WTC11 (cell line): ENCODE measurements around the gene C1orf159. TPM values are rescaled to one million over a fixed set of nuclear protein-coding genes. Genes with fewer than 3 reads are reported as not detected.

Experiments used
- ATAC-seq: fragments of 200-7000 bp; cut with Tn5 transposase; 2 replicates; pipeline ENCODE4 v1.10.0; 2021; ENCODE audit warnings: mild to moderate bottlenecking, moderate library complexity
- CTCF ChIA-PET: fragments of 300-600 bp; sonication (Branson Sonifier 250); formaldehyde crosslinking; loops from one replicate; lab custom pipeline; 2021; ENCODE audit warnings: antibody characterized with exemption; lab: Charles Lee
- POLR2A ChIA-PET: fragments of 350-600 bp; sonication (Branson Sonifier 250); formaldehyde crosslinking; loops from one replicate; lab custom pipeline; 2021; ENCODE audit warnings: antibody characterized with exemption; lab: Charles Lee
- DNase-seq: peaks from one replicate; pipeline ENCODE4 v3.0.0; 2021; ENCODE audit warnings: low spot score
- H3K27ac Mint-ChIP-seq: 2 replicates; pipeline ENCODE4 v1.8.0; 2021; ENCODE audit warnings: mixed read lengths
- H3K27me3 Mint-ChIP-seq: 2 replicates; pipeline ENCODE4 v1.8.0; 2021; ENCODE audit warnings: low read depth, mild to moderate bottlenecking, moderate library complexity, mixed read lengths
- H3K36me3 Mint-ChIP-seq: 2 replicates; pipeline ENCODE4 v1.8.0; 2021; ENCODE audit warnings: mixed read lengths
- H3K4me1 Mint-ChIP-seq: 2 replicates; pipeline ENCODE4 v1.8.0; 2022; ENCODE audit warnings: mixed read lengths
- H3K4me3 Mint-ChIP-seq: 2 replicates; pipeline ENCODE4 v1.8.0; 2021; ENCODE audit warnings: mild to moderate bottlenecking, moderate library complexity, mixed read lengths
- H3K9me3 Mint-ChIP-seq: 2 replicates; pipeline ENCODE4 v1.8.0; 2021; ENCODE audit warnings: mixed read lengths
- FOXJ3 ChIP-seq: sonication (generic); formaldehyde crosslinking; IDR thresholded peaks from 2 replicates; pipeline ENCODE4 v1.9.0; 2021; ENCODE audit warnings: missing genetic modification reagents, mild to moderate bottlenecking, borderline replicate concordance
- MAX ChIP-seq: sonication (generic); formaldehyde crosslinking; IDR thresholded peaks from 2 replicates; pipeline ENCODE4 v1.8.0; 2022; ENCODE audit warnings: mild to moderate bottlenecking, missing genetic modification reagents
- MLX ChIP-seq: sonication (generic); formaldehyde crosslinking; IDR thresholded peaks from 2 replicates; pipeline ENCODE4 v1.8.1; 2023; ENCODE audit warnings: mild to moderate bottlenecking, missing genetic modification reagents, moderate library complexity
- RELA ChIP-seq: sonication (generic); formaldehyde crosslinking; IDR thresholded peaks from 2 replicates; pipeline ENCODE4 v1.8.1; 2022; ENCODE audit warnings: missing genetic modification reagents, mild to moderate bottlenecking, borderline replicate concordance
- STAT6 ChIP-seq: sonication (generic); formaldehyde crosslinking; conservative IDR thresholded peaks from 2 replicates; pipeline ENCODE4 v1.8.1; 2023; ENCODE audit warnings: mild to moderate bottlenecking, low read depth, missing genetic modification reagents, moderate library complexity
- TP53 ChIP-seq: sonication (generic); formaldehyde crosslinking; IDR thresholded peaks from 2 replicates; pipeline ENCODE4 v1.8.1; 2023; ENCODE audit warnings: mild to moderate bottlenecking, missing genetic modification reagents
- ZNF317 ChIP-seq: sonication (generic); formaldehyde crosslinking; IDR thresholded peaks from 2 replicates; pipeline ENCODE4 v1.8.1; 2023; ENCODE audit warnings: low read depth, mild to moderate bottlenecking, moderate library complexity, missing genetic modification reagents, borderline replicate concordance
- total RNA-seq: library from RNA; stranded (reverse); gene quantifications from 3 replicates; pipeline ENCODE4 v1.2.3, GENCODE V29; 2021
- TF ChIP-seq, protein P1 (sequence below): fragments of 250-450 bp; sonication (Bioruptor Pico); IDR thresholded peaks from 2 replicates; pipeline ENCODE4 v1.9.0; 2021; ENCODE audit warnings: mild to moderate bottlenecking, borderline replicate concordance
- TF ChIP-seq, protein P2 (sequence below): sonication (generic); formaldehyde crosslinking; IDR thresholded peaks from 2 replicates; pipeline ENCODE4 v1.8.1; 2022; ENCODE audit warnings: low read depth, missing genetic modification reagents, borderline replicate concordance

Gene C1orf159
- total RNA-seq, 1 experiment from 2014 or later: 17.8 TPM

DNA sequence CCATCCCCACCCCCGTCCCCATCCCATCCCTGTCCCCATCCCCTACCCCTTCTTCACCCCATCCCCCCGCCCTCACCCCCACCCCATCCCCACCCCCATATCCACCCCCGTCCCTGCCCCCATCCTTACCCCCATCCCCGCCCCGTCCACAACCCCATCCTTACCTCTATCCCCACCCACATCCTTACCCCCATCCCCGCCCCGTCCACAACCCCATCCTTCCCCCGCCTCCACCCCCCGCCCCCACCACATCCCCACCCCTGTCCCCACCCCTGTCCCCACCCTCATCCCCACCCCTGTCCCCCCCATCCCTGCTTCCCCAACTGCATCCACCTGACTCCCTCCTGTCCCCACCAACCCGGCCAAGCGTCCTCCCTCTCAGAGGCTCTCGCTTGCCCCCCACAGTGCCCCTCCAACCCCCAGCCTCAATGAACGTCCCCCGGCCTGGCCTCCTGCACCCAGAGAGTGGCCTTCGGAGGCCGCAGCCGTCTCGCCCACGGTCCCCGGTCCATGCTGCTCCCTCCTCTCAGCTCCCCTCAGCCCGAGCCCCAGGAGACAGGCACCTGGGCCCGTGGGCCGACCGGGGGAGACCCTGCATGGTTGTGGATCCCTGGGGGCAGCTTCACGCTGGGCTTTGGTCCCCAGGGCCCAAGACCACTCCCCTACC, 25.5 kb upstream of the C1orf159 start (continued):
- TF ChIP-seq, protein P1, sequence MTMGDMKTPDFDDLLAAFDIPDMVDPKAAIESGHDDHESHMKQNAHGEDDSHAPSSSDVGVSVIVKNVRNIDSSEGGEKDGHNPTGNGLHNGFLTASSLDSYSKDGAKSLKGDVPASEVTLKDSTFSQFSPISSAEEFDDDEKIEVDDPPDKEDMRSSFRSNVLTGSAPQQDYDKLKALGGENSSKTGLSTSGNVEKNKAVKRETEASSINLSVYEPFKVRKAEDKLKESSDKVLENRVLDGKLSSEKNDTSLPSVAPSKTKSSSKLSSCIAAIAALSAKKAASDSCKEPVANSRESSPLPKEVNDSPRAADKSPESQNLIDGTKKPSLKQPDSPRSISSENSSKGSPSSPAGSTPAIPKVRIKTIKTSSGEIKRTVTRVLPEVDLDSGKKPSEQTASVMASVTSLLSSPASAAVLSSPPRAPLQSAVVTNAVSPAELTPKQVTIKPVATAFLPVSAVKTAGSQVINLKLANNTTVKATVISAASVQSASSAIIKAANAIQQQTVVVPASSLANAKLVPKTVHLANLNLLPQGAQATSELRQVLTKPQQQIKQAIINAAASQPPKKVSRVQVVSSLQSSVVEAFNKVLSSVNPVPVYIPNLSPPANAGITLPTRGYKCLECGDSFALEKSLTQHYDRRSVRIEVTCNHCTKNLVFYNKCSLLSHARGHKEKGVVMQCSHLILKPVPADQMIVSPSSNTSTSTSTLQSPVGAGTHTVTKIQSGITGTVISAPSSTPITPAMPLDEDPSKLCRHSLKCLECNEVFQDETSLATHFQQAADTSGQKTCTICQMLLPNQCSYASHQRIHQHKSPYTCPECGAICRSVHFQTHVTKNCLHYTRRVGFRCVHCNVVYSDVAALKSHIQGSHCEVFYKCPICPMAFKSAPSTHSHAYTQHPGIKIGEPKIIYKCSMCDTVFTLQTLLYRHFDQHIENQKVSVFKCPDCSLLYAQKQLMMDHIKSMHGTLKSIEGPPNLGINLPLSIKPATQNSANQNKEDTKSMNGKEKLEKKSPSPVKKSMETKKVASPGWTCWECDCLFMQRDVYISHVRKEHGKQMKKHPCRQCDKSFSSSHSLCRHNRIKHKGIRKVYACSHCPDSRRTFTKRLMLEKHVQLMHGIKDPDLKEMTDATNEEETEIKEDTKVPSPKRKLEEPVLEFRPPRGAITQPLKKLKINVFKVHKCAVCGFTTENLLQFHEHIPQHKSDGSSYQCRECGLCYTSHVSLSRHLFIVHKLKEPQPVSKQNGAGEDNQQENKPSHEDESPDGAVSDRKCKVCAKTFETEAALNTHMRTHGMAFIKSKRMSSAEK: no peak
- TF ChIP-seq, all 79 proteins: peak for 0

DNA sequence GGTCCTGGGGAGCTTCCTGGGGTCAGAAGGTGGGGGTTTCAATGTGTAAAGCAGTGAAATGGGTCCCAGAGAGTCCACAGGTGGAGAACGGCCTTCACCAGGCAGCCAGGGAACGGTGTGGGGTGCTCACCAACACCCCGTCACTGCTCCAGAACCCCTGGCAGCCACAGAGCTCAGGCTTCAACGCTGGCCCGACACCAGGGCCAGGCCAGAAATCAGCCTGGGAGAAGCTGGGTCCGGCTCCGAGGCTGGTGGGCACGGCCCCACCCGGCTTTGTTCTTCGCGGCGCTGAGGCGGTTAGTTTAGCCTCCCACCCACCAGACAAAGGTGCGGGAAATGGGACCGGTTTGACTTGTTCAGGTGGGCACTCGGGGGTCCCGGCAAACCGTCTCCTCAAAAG, 24.8 kb upstream of the C1orf159 start:
- no peak overlapping the region for H3K27ac Mint-ChIP-seq
- H3K9me3 Mint-ChIP-seq: no peaks in the 10 kb centered on the region

More for the DNA sequence above, 24.8 kb upstream of the C1orf159 start:
- no peak for ATAC-seq
- DNase-seq: no peak
- CTCF ChIA-PET: no interaction called here
- H3K27me3 Mint-ChIP-seq: no peaks in the 10 kb centered on the region; the same call in 1 of the 2 replicates
- H3K4me1 Mint-ChIP-seq: peaks cover 8% of the 10 kb centered on the region; the same call in 1 of the 2 replicates
- POLR2A ChIA-PET: interaction anchor here (0.5 to 0.7 kb wide), 2 partner anchors 77 to 756 kb away, joined by 3 to 5 read pairs; no protein-coding TSS in a partner anchor
- H3K4me3 Mint-ChIP-seq: no peak overlapping the region
- no peaks in the 10 kb centered on the region for H3K36me3 Mint-ChIP-seq
- TF ChIP-seq RELA (CRISPR knock-in tag): no peak
- TF ChIP-seq MLX (CRISPR knock-in tag): no peak
- TF ChIP-seq MAX (CRISPR knock-in tag): no peak
- TF ChIP-seq STAT6 (CRISPR knock-in tag): no peak
- no peak for TF ChIP-seq TP53 (CRISPR knock-in tag)
- no peak for TF ChIP-seq ZNF317
- TF ChIP-seq, protein P2, sequence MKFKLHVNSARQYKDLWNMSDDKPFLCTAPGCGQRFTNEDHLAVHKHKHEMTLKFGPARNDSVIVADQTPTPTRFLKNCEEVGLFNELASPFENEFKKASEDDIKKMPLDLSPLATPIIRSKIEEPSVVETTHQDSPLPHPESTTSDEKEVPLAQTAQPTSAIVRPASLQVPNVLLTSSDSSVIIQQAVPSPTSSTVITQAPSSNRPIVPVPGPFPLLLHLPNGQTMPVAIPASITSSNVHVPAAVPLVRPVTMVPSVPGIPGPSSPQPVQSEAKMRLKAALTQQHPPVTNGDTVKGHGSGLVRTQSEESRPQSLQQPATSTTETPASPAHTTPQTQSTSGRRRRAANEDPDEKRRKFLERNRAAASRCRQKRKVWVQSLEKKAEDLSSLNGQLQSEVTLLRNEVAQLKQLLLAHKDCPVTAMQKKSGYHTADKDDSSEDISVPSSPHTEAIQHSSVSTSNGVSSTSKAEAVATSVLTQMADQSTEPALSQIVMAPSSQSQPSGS (CRISPR knock-in tag): no peak
- TF ChIP-seq FOXJ3 (CRISPR knock-in tag): no peak
